ENCODE data around the gene SEC31A. TPM values are rescaled to one million over a fixed set of nuclear protein-coding genes. Genes with fewer than 3 reads are reported as not detected.
"Not testable (repeated sequence)": the region's sequence is repeated elsewhere in the genome, so short reads cannot be mapped to it uniquely, and the experiment has no call there.

SEC31A gene
- polyA plus RNA-seq, 1 donor, result 311 TPM

DNA sequence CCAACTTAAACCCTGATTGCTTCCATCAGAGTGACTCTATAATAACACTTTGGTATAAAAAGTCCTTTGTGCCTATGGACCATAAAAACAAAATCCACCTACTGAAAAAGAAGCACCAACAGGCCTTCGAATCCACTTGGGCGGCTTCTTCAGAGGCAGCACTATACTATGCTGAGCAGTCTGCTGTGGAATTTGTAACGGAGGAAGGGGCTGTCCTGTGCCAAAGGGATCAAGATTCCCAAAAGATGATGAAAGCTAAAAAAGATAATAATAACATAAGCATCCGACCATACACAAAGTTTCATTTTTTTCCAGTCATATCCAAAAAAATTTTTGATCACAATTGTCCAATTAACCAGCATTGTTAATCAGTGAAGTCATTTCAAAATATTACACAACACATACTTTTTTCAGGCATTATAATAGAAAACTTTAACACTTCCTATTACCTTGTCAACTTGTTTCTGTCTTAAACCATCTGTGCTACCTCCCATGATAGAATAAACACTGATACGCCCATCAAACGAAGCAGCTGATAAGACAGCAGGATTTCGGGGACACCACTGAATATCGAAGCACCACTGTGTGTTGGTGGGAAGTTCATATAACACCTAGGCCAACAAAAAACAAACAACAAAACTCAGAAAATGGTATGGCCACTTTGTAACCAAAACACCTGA is 24.1 kb downstream of the SEC31A start:
- no peaks in the 10 kb centered on the region for H3K27me3 ChIP-seq (ENCODE audit: control insufficient read depth, insufficient read depth, low read length)
- no peaks in the 10 kb centered on the region for H3K9me3 ChIP-seq (ENCODE audit: control insufficient read depth, low read depth, low read length)
- no peak overlapping the region for H3K27ac ChIP-seq (ENCODE audit: low read length)
- 91% methylated on average over 1 of the region's 8 CpGs for WGBS (ENCODE audit: insufficient coverage, low lambda C conversion rate)
- DNase-seq, result no peak
- no peak overlapping the region for H3K4me3 ChIP-seq (ENCODE audit: low read length)
- no peaks in the 10 kb centered on the region for H3K4me1 ChIP-seq (ENCODE audit: control insufficient read depth, insufficient read depth, low read length)
- H3K36me3 ChIP-seq (ENCODE audit: control insufficient read depth, insufficient read depth, low read length), result peaks cover 70% of the 10 kb centered on the region

- Histone ChIP-seq H3K27ac (ENCODE audit: low read length) (peak overlapping the region; percentile 14), H3K36me3 (ENCODE audit: control insufficient read depth, insufficient read depth, low read length) (peaks cover 65% of the 10 kb centered on the region)
- WGBS (ENCODE audit: insufficient coverage, low lambda C conversion rate), result 100% methylated on average over 2 of the region's 6 CpGs
- not testable (repeated sequence) for H3K4me1 ChIP-seq (ENCODE audit: control insufficient read depth, insufficient read depth, low read length); H3K27me3 ChIP-seq (ENCODE audit: control insufficient read depth, insufficient read depth, low read length); H3K4me3 ChIP-seq (ENCODE audit: low read length); H3K9me3 ChIP-seq (ENCODE audit: control insufficient read depth, low read depth, low read length); DNase-seq
These were observed 24.9 kb downstream of the SEC31A start for GRCh38 chr4:82866033-82866432.

GRCh38 chr4:82865592-82865991 is 25.4 kb downstream of the SEC31A start:
- H3K9me3 ChIP-seq (ENCODE audit: control insufficient read depth, low read depth, low read length), result no peaks in the 10 kb centered on the region
- peak; percentile 33 to 62 for DNase-seq
- H3K27me3 ChIP-seq (ENCODE audit: control insufficient read depth, insufficient read depth, low read length), result no peaks in the 10 kb centered on the region
- WGBS (ENCODE audit: insufficient coverage, low lambda C conversion rate), result 40% methylated on average over 1 of the region's 1 CpG
- peaks cover 62% of the 10 kb centered on the region for H3K36me3 ChIP-seq (ENCODE audit: control insufficient read depth, insufficient read depth, low read length)
- H3K27ac ChIP-seq (ENCODE audit: low read length), result peak overlapping the region; percentile 14
- H3K4me1 ChIP-seq (ENCODE audit: control insufficient read depth, insufficient read depth, low read length), result no peaks in the 10 kb centered on the region
- H3K4me3 ChIP-seq (ENCODE audit: low read length), result no peak overlapping the region

- H3K27me3 ChIP-seq (ENCODE audit: control insufficient read depth, insufficient read depth, low read length), result no peaks in the 10 kb centered on the region
- H3K4me3 ChIP-seq (ENCODE audit: low read length), result no peak overlapping the region
- peaks cover 60% of the 10 kb centered on the region for H3K36me3 ChIP-seq (ENCODE audit: control insufficient read depth, insufficient read depth, low read length)
- no peak overlapping the region for H3K27ac ChIP-seq (ENCODE audit: low read length)
- H3K4me1 ChIP-seq (ENCODE audit: control insufficient read depth, insufficient read depth, low read length), result no peaks in the 10 kb centered on the region
- WGBS (ENCODE audit: insufficient coverage, low lambda C conversion rate), result no CpG with 5 or more reads among the region's 6 CpGs
- DNase-seq, result no peak
- H3K9me3 ChIP-seq (ENCODE audit: control insufficient read depth, low read depth, low read length), result no peaks in the 10 kb centered on the region
These were observed 26.5 kb downstream of the SEC31A start for GRCh38 chr4:82864336-82864979.

DNA sequence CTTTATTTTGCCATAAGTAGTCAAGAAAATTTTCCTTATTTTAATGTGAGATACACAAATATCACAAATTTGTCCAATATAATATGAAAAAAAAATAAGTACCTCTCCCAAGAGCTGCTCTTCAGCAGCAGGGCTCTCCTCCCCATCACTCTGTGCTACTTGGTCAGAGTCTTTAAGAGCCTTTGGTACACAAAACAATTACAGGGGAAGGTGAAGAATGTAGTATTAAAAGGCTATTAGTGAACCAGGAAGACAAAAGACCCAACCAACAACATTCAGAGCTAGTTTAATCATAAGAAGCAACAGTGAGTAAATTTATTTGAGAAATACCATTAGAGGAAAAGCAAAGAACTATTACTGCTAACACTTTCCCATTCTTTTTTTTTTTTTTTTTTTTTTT is 29.4 kb downstream of the SEC31A start:
- Histone ChIP-seq H3K4me1 (ENCODE audit: control insufficient read depth, insufficient read depth, low read length) (no peaks in the 10 kb centered on the region), H3K4me3 (ENCODE audit: low read length) (no peak overlapping the region), H3K27ac (ENCODE audit: low read length) (no peak overlapping the region), H3K36me3 (ENCODE audit: control insufficient read depth, insufficient read depth, low read length) (peaks cover 49% of the 10 kb centered on the region), H3K27me3 (ENCODE audit: control insufficient read depth, insufficient read depth, low read length) (no peaks in the 10 kb centered on the region), H3K9me3 (ENCODE audit: control insufficient read depth, low read depth, low read length) (no peaks in the 10 kb centered on the region)
- DNase-seq, result no peak

GRCh38 chr4:82860487-82860886 is 30.5 kb downstream of the SEC31A start:
- not testable (repeated sequence) for H3K9me3 ChIP-seq (ENCODE audit: control insufficient read depth, low read depth, low read length); H3K27me3 ChIP-seq (ENCODE audit: control insufficient read depth, insufficient read depth, low read length); H3K4me3 ChIP-seq (ENCODE audit: low read length); DNase-seq; H3K27ac ChIP-seq (ENCODE audit: low read length); H3K4me1 ChIP-seq (ENCODE audit: control insufficient read depth, insufficient read depth, low read length)
- no CpG with 5 or more reads among the region's 2 CpGs for WGBS (ENCODE audit: insufficient coverage, low lambda C conversion rate)
- H3K36me3 ChIP-seq (ENCODE audit: control insufficient read depth, insufficient read depth, low read length), result peaks cover 53% of the 10 kb centered on the region

GRCh38 chr4:82852751-82853285 is 38.1 kb downstream of the SEC31A start:
- peak; percentile 44 to 72 for DNase-seq
- H3K4me1 ChIP-seq (ENCODE audit: control insufficient read depth, insufficient read depth, low read length), result peaks cover 5% of the 10 kb centered on the region
- H3K27me3 ChIP-seq (ENCODE audit: control insufficient read depth, insufficient read depth, low read length), result no peaks in the 10 kb centered on the region
- no peak overlapping the region for H3K4me3 ChIP-seq (ENCODE audit: low read length)
- no CpG with 5 or more reads among the region's 5 CpGs for WGBS (ENCODE audit: insufficient coverage, low lambda C conversion rate)
- no peaks in the 10 kb centered on the region for H3K9me3 ChIP-seq (ENCODE audit: control insufficient read depth, low read depth, low read length)
- peaks cover 67% of the 10 kb centered on the region for H3K36me3 ChIP-seq (ENCODE audit: control insufficient read depth, insufficient read depth, low read length)
- no peak overlapping the region for H3K27ac ChIP-seq (ENCODE audit: low read length)

GRCh38 chr4:82851885-82852750 is 38.8 kb downstream of the SEC31A start:
- Histone ChIP-seq H3K36me3 (ENCODE audit: control insufficient read depth, insufficient read depth, low read length) (peaks cover 68% of the 10 kb centered on the region), H3K27me3 (ENCODE audit: control insufficient read depth, insufficient read depth, low read length) (no peaks in the 10 kb centered on the region), H3K4me1 (ENCODE audit: control insufficient read depth, insufficient read depth, low read length) (peaks cover 5% of the 10 kb centered on the region), H3K27ac (ENCODE audit: low read length) (no peak overlapping the region), H3K9me3 (ENCODE audit: control insufficient read depth, low read depth, low read length) (no peaks in the 10 kb centered on the region), H3K4me3 (ENCODE audit: low read length) (no peak overlapping the region)
- no CpG with 5 or more reads among the region's 1 CpG for WGBS (ENCODE audit: insufficient coverage, low lambda C conversion rate)
- DNase-seq, result peak in 1 of 2 donors; percentile 31

GRCh38 chr4:82851318-82851717 is 39.6 kb downstream of the SEC31A start:
- no peaks in the 10 kb centered on the region for H3K27me3 ChIP-seq (ENCODE audit: control insufficient read depth, insufficient read depth, low read length)
- no peak overlapping the region for H3K27ac ChIP-seq (ENCODE audit: low read length)
- H3K9me3 ChIP-seq (ENCODE audit: control insufficient read depth, low read depth, low read length), result no peaks in the 10 kb centered on the region
- no CpG with 5 or more reads among the region's 2 CpGs for WGBS (ENCODE audit: insufficient coverage, low lambda C conversion rate)
- no peak for DNase-seq
- peaks cover 67% of the 10 kb centered on the region for H3K36me3 ChIP-seq (ENCODE audit: control insufficient read depth, insufficient read depth, low read length)
- H3K4me1 ChIP-seq (ENCODE audit: control insufficient read depth, insufficient read depth, low read length), result peaks cover 5% of the 10 kb centered on the region
- no peak overlapping the region for H3K4me3 ChIP-seq (ENCODE audit: low read length)

DNA sequence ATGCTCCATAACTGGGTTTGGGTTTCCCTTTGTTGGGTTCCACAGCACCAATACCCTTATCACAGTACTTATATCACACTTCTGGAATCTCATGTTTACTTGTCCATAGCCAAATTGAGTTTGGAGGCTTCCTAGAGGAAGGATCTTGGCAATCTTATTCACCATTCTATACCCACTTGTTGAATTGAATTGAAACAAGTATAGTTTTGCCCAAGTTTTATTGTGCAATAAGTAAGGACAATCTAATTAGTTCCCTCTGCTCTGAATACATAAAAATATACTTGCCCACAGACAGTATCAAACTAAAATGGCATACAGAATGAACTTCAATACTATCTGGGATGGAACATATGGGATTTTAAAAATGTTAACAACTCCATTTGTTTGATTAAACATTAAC is 40.3 kb downstream of the SEC31A start:
- Histone ChIP-seq H3K4me1 (ENCODE audit: control insufficient read depth, insufficient read depth, low read length) (peaks cover 5% of the 10 kb centered on the region), H3K4me3 (ENCODE audit: low read length) (no peak overlapping the region), H3K9me3 (ENCODE audit: control insufficient read depth, low read depth, low read length) (no peaks in the 10 kb centered on the region), H3K27ac (ENCODE audit: low read length) (no peak overlapping the region), H3K27me3 (ENCODE audit: control insufficient read depth, insufficient read depth, low read length) (no peaks in the 10 kb centered on the region), H3K36me3 (ENCODE audit: control insufficient read depth, insufficient read depth, low read length) (peaks cover 64% of the 10 kb centered on the region)
- no peak for DNase-seq

All from large intestine (tissue), 3 donors.